Measurements from ENCODE around the gene SSPN.
"Not testable (repeated sequence)": the region's sequence is repeated elsewhere in the genome, so short reads cannot be mapped to it uniquely, and the experiment has no call there.

The SSPN gene

GRCh38 chr12:26231470-26231869 lies 36.1 kb downstream of the SSPN start:
- no peak for DNase-seq

GRCh38 chr12:26231921-26232320 lies 36.5 kb downstream of the SSPN start:
- no peak for DNase-seq

- DNase-seq = no peak
These were observed 38.3 kb downstream of the SSPN start for GRCh38 chr12:26233631-26234030.

- DNase-seq = not testable (repeated sequence)
These were observed 40.1 kb downstream of the SSPN start for GRCh38 chr12:26235465-26235864.

- no peak for DNase-seq
These were observed 43.2 kb downstream of the SSPN start for GRCh38 chr12:26238341-26239121.

GRCh38 chr12:26239122-26239851 lies 43.9 kb downstream of the SSPN start:
- DNase-seq = no peak

- DNase-seq = no peak
These were observed 44.8 kb downstream of the SSPN start for GRCh38 chr12:26239852-26240815.

GRCh38 chr12:26241080-26241479 lies 45.7 kb downstream of the SSPN start:
- DNase-seq = no peak

GRCh38 chr12:26242683-26243082 lies 47.3 kb downstream of the SSPN start:
- DNase-seq = no peak

- DNase-seq = peak; percentile 39
These were observed 49.1 kb downstream of the SSPN start for GRCh38 chr12:26244503-26244902.

GRCh38 chr12:26245175-26245942 lies 50.0 kb downstream of the SSPN start:
- DNase-seq = peak; percentile 46

GRCh38 chr12:26246483-26247164 lies 51.3 kb downstream of the SSPN start:
- DNase-seq = no peak

GRCh38 chr12:26247873-26248272 lies 52.5 kb downstream of the SSPN start:
- DNase-seq = peak; percentile 66

GRCh38 chr12:26250801-26251200 lies 55.4 kb downstream of the SSPN start:
- no peak for DNase-seq

- no peak for DNase-seq
These were observed 56.2 kb downstream of the SSPN start for GRCh38 chr12:26251600-26251999.

- DNase-seq = no peak
These were observed 57.6 kb downstream of the SSPN start for GRCh38 chr12:26252946-26253345.

- DNase-seq = no peak
These were observed 60.7 kb downstream of the SSPN start for GRCh38 chr12:26255893-26256645.

GRCh38 chr12:26264215-26264838 lies 69.0 kb downstream of the SSPN start:
- no peak for DNase-seq

- DNase-seq = no peak
These were observed 70.2 kb downstream of the SSPN start for GRCh38 chr12:26265606-26266005.

- DNase-seq = no peak
These were observed 71.5 kb downstream of the SSPN start for GRCh38 chr12:26266881-26267280.
